NCI-H82 treated with DMSO at 0.1 percent for 48 hours (cell line): ENCODE results near the gene SSH3.

Source experiments
- DNase-seq: peaks from one replicate; lab custom pipeline; 2025; ENCODE audit not compliant: unreplicated experiment; lab: John Stamatoyannopoulos, UW

SSH3 gene

DNA sequence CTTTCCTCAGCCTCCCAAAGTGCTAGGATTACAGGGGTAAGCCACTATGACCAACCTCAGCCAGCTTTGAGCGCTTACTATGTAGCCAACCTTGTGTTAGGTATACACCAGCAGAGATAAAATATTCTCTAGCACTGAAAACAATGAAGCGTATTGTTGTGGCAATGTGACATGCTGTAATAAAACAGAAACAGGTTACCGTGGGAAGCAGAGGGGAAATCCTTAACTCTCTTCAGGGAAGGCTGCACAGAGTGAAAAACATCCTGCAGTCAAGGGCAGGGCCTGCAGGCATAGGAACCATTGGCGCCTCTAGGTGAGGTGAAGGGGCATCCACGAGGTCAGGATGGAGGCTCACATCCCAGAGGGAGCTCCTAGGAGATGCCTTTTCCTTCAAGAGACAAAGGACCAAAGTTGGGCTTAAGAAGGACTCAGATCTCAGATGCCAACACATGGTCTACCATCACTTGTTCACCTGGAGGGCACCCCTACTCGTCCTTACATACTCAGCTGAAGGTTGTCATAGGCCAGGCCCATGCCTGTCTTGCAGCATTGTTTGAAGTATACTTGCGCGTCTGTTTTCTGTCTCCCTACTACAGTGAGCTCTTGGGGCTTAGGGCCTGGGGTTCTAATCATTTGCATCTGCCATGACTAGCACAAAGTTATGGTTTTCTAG lies 42.1 kb downstream of the SSH3 start:
- DNase-seq, result no peak

- no peak for DNase-seq
Observed at GRCh38 chr11:67345920-67346819, 42.8 kb downstream of the SSH3 start.

GRCh38 chr11:67347964-67348749 lies 44.8 kb downstream of the SSH3 start:
- peak; percentile 88 for DNase-seq

GRCh38 chr11:67349036-67349435 lies 45.7 kb downstream of the SSH3 start:
- DNase-seq, result no peak

DNA sequence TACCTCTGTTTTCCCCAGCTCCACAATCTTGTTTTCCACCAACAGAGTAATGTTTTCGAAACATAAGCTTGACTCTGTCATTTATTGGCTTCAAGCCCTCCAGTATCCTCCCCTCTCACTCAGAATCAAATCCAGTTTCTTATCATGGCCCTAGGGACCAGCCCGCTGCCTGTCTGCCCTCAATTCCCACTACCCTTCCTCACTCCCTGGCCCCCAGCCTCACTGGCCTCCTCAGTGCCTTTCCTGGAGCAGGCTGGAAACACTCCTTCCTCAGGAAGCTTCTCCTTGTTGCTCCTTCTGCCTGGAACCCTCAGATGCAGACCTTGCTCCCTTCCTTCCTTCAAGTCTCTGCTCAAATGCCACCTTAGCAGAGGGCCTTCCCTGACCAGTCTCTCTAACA lies 46.1 kb downstream of the SSH3 start:
- no peak for DNase-seq

GRCh38 chr11:67349928-67350465 lies 46.7 kb downstream of the SSH3 start:
- DNase-seq, result no peak

GRCh38 chr11:67351275-67352005 lies 48.1 kb downstream of the SSH3 start:
- peak; percentile 41 for DNase-seq

DNA sequence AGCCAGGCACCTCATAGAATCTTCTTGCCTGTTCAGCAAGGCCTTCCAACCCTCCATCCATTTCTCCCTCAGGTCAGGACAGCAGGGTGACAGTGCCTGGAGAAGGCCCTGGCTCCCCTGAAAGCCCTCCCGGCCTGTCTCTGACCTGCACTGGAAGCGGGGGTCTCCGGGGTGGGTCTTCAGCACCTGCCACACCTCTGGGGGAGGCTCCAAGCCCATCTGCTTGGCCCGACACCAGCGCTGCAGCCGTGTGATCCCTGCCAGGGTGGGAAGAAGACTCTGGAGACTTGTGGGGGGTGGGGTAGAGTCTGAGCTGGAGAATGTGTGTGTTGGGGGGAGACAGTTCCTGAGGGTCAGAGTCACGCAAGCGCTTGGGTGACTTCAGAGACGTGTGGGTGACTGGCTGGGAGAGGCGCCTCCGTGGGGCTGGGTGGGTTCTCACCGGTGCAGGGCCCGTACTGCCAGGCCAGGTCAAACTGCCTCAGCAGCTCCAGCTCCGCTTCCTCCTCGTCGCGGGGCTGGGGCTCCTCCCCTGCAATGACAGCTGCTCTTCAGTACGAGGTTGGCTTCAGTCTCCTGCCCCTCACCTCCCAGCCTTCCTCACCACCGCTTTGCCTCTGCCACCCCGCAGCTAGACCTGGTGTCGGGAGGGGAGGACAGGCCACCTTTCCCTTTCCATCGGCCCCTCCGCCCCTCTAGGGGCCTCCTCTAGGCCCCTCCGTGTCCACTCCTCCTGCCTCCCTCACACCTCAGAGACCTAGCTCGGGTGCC lies 49.4 kb downstream of the SSH3 start:
- no peak for DNase-seq

DNA sequence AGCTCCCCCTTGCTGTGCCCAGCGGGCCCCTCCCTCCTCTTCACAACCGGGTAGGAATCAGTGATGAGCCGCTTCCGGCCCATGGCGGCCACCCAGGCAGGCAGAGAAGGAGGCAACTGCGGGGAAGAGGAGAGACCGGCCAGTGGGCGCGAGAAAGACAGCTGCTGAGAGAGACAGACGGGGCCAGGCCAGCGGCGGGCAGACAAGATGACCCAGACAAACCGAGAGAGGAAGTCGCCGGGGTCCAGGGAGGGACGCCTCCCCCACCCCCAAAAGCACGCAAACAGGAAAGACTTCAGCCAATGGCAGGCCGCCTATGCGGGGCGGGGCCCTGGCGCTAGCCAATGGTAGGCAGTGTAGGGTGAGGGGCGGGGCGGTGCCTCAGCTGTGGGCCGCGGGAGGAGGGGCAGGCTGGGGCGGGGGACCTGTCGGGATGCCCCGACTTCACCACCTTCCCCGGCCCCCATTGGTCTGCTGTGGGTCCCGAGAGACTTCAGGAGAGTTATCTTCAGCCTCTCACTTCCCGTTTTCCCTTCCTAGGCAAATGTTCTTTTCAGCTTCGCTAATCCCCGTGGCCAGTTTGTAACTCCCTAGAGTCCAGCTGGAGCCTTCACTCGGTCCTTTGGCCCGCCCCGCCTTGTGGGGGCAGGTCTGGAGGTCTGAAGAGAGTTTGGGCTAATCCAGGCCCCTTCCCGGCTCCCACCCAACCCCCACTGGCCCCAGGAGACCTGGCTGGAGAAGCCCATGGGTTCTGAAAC lies 50.2 kb downstream of the SSH3 start, which contains the start of gene POLD4:
Gene POLD4 (minus strand): TSS at position 230 of the 758 bp plus-strand sequence. CDS start 147 bp downstream, at position 83.
- peak; percentile 98 for DNase-seq

GRCh38 chr11:67354075-67355022 lies 51.0 kb downstream of the SSH3 start:
- DNase-seq, result no peak

DNA sequence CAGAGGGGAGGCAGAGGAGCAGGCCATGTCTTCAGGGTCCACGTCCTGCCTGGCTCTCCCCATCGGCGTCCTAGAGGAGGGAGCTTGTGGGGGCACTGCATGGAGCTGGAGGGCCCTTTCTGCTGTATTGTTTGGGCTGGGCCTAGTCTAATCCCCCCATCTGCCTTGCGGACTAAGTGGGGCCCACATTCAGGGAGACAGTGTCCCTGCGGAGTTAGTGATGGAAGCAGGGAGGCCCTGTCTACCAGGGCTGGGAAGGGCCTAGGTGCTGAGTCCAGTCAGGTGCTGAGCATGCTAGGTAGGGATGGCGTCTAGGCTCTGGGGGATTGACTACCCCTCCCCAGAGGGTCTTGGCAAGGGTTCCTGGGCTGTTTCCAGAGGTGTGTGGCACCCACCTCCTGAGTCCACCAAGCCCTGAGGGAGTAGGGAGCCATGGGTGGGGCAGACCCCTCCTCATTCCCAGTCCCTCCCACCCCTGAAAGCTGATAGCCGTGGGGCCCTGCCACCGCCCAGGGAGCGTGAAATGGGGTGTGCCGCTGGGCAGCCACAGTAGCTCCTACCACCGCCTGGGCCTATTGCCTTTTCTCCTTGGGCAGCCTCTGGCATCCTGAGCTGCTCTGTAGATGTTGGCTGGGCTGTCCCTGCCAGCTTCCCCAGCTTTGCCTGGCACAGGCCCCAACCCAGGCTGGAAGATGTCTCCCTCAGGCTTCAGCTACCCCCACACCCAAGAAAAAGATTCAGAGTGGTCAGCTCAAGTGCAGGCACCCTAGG lies 51.9 kb downstream of the SSH3 start:
- no peak for DNase-seq

DNA sequence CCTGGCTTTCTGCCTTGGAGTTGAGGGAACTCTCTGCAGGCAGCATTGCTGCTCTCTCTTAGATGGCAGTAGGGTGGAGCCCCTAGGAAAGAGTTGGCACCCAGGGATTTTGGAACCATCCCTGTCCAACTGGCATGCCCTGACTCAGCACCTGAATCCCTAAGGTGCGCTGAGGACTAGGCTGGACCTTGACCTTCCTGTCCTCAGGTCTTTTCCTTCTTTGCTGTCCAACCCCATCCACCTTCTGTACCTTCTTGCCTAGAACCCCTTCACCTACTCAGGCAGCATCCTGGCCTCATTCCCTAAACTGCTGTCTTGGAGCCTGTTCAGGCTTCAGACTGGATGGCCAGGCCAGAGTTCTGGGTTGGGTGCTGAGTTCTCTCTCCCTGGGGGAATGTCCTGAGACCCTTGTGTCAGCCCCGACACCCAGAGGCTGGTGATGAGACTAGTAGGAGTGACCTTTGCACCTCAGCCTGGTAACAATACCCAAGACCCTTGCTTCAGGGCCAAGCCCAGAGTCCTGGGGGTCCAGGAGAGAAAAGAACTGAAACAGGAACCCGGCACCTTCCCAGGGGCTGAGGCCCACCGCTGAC lies 52.6 kb downstream of the SSH3 start:
- DNase-seq, result no peak

GRCh38 chr11:67356387-67356863 lies 53.1 kb downstream of the SSH3 start:
- no peak for DNase-seq

DNA sequence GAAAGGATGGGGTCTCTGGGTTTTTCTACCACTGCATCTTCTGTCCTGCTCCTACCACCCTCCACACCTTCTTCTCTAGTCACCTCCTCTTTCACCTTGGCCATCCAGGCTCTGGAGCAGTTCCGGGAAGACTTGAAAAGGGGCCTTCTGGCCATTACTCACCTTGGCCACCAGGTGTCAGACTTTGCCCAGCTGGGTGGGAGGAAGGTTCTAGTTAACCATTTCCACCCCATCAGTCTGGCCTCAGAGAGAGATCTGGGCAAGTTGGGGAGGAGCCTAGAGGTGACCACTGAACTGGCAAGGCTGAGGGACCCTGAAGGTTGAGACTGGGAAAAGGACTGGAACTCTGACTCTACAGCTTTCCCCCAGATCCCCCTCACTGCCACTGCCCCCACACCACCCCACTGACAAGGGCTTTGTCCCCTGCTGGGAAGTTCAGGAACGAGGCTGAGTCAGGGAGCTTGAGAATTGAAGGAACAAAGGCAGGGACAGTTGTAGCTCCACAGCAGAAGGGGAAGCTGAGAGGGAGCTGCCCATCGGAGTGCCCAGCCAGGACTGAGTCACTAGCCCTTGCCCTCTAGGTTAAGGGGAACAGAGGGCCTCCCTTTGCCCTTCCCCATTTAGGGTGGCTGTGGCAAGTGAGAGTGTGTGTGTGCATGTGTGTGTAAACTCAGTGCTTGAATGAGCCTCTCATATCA lies 53.7 kb downstream of the SSH3 start:
- DNase-seq, result peak; percentile 51

DNA sequence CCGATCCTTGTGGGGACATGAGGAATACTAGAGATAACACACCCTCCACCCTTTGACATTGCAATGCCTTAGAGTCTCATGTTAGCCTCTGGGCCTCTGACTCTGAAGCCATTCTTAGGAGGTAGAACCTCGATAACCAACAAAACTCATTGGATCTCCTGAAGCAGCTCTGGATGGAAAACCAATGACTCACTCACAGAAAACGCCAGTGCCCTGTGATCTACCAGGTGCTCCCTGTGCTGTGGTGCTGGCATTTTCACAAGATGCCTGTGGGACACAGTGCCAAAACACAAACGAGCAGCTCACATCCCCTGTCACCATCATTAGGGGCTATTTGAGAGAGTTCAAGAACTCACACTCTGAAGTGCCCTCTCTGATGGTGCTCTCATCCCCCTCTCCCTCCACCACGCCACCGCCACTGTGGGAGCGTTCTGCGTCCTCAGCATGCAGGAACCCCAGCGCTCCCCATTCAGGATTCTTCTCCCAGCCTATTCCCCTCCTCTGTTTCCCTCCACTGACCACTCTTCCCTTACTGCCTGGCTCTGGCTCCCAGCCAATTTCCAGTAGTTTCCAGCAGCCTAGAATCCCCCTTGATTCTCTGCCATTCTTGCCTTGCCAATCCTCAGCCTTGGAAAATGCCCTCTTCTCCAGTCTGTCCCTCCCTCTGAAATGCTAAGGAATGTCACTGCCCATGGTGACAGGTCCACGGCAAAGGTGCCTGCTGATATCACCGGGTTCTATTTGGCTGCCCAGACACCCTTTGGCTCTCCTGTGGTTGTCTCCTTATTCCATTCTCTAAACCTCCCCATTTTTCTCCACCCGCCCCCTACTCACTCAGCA lies 54.7 kb downstream of the SSH3 start:
- no peak for DNase-seq
